HepG2 (cell line): ENCODE results near the gene MISP3. TPM values are rescaled to one million over a fixed set of nuclear protein-coding genes. Genes with fewer than 3 reads are reported as not detected.

Source experiments
- ATF1 ChIP-seq: IDR thresholded peaks from 2 replicates; pipeline ENCODE4 v1.6.1; 2016; ENCODE audit warnings: mild to moderate bottlenecking, control low read depth
- CBX1 ChIP-seq: IDR thresholded peaks from one replicate; pipeline ENCODE4 v1.6.1; 2016; ENCODE audit warnings: antibody characterized with exemption, low read depth
- SIX1 ChIP-seq: sonication (generic); formaldehyde crosslinking; IDR thresholded peaks from 2 replicates; pipeline ENCODE4 v1.4.0; 2020; ENCODE audit warnings: missing genetic modification reagents, borderline replicate concordance
- TAF1 ChIP-seq: sonication (generic); formaldehyde crosslinking; IDR thresholded peaks from 2 replicates; pipeline ENCODE4 v1.4.0; 2020; ENCODE audit warnings: missing genetic modification reagents
- TCF7 ChIP-seq: sonication (generic); IDR thresholded peaks from 2 replicates; pipeline ENCODE4 v1.6.1; 2016; ENCODE audit warnings: antibody characterized with exemption, low read depth
- ZFP36 ChIP-seq: fragments of 150-350 bp; IDR thresholded peaks from 2 replicates; pipeline ENCODE4 v1.6.1; 2018; ENCODE audit warnings: borderline replicate concordance, low read length, low read depth; ENCODE audit not compliant: partially characterized antibody
- ZSCAN29 ChIP-seq: sonication (generic); formaldehyde crosslinking; conservative IDR thresholded peaks from 2 replicates; pipeline ENCODE4 v1.4.0; 2020; ENCODE audit warnings: mild to moderate bottlenecking, missing genetic modification reagents
- polyA plus RNA-seq, 8 experiments: library from polyadenylated mRNA; depleted of rRNA in 3 of 8; stranded (reverse) in 7 of 8; unstranded in 1 of 8; fragments of >200 nt; fragmentation: Illumina TruSeq in 4 of 8; extraction: Trizol in 4 of 8; gene quantifications; 2 replicates each; pipeline versions ENCODE4 v1.2.1 to v1.2.3, GENCODE V29; 2011 to 2016; ENCODE audit warnings: low read depth in 4 of 8, missing spikeins in 1 of 8, mixed read lengths in 1 of 8; ENCODE audit not compliant: insufficient read depth in 1 of 8
- total RNA-seq, 5 experiments: library from RNA; depleted of rRNA; stranded (reverse); fragments of >200 nt; fragmentation: Illumina TruSeq; extraction: Trizol; gene quantifications; 2 replicates each; pipeline ENCODE4 v1.2.3, GENCODE V29; 2016; ENCODE audit warnings: low read depth in 1 of 5
- TF ChIP-seq, protein P1 (sequence below): sonication (generic); formaldehyde crosslinking; IDR thresholded peaks from 2 replicates; pipeline ENCODE4 v1.4.0; 2020; ENCODE audit warnings: missing genetic modification reagents, borderline replicate concordance
- TF ChIP-seq, protein P2 (sequence below): sonication (generic); formaldehyde crosslinking; IDR thresholded peaks from 2 replicates; pipeline ENCODE4 v1.4.0; 2020; ENCODE audit warnings: missing genetic modification reagents, borderline replicate concordance
- TF ChIP-seq, protein P3 (sequence below): sonication (generic); formaldehyde crosslinking; IDR thresholded peaks from 2 replicates; pipeline ENCODE4 v1.4.0; 2020; ENCODE audit warnings: missing genetic modification reagents
- TF ChIP-seq, protein P4 (sequence below): sonication (generic); formaldehyde crosslinking; IDR thresholded peaks from 2 replicates; pipeline ENCODE4 v1.4.0; 2020; ENCODE audit warnings: mild to moderate bottlenecking, missing genetic modification reagents
- TF ChIP-seq, protein P5 (sequence below): sonication (generic); formaldehyde crosslinking; IDR thresholded peaks from 2 replicates; pipeline ENCODE4 v1.5.0; 2020; ENCODE audit warnings: mild to moderate bottlenecking, missing genetic modification reagents, borderline replicate concordance

MISP3 gene
- total and polyA plus RNA-seq, 2 of the 13 experiments (the other 11 are each of a cell fraction or from before 2014, with no cell fraction given) = 2.5 to 5.4 TPM

DNA sequence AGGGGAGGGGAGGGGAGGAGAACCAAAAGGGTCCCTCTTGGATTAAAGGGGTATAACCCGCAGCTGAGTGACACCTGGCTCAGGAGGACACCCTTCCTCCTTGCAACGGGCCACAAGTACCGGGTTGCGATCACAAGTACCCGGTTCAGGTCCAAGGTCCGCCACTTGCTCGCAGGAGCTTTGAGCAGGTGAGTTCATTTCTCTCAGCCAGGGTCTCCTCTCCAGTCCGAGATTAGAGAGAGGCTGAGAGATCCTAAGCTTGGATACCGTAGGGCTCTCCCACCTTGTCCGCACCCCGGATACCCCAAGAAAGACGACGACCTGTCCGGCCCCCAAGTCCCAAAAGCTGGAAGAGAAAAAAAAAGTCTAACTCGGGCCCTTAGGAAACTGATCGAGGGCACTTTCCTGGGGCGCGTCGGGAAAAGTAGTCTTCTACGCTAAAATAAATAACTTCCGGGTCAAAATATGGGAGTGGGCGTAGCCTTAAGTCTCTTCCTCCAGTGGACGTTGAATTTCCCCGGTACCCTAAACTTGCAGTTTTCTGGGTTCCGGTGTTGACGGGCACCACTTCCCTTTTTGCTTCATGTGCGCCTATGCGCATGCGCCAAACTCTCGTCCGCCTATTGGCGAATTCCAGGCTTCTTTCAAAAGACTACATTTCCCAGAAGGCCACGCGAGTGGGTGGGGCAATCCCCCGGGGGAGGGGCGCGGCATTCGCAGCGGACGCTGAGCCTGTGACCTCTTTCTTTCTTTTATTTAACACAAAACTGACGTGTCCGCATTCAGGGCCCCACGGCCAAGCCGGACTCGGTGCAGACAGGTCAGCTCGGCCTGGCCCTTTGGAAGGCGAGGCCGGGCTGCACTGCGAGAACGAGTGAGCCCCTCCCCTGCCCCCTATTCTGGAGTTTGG is 8.6 kb downstream of the MISP3 start (continued):
- TF ChIP-seq, protein P1, sequence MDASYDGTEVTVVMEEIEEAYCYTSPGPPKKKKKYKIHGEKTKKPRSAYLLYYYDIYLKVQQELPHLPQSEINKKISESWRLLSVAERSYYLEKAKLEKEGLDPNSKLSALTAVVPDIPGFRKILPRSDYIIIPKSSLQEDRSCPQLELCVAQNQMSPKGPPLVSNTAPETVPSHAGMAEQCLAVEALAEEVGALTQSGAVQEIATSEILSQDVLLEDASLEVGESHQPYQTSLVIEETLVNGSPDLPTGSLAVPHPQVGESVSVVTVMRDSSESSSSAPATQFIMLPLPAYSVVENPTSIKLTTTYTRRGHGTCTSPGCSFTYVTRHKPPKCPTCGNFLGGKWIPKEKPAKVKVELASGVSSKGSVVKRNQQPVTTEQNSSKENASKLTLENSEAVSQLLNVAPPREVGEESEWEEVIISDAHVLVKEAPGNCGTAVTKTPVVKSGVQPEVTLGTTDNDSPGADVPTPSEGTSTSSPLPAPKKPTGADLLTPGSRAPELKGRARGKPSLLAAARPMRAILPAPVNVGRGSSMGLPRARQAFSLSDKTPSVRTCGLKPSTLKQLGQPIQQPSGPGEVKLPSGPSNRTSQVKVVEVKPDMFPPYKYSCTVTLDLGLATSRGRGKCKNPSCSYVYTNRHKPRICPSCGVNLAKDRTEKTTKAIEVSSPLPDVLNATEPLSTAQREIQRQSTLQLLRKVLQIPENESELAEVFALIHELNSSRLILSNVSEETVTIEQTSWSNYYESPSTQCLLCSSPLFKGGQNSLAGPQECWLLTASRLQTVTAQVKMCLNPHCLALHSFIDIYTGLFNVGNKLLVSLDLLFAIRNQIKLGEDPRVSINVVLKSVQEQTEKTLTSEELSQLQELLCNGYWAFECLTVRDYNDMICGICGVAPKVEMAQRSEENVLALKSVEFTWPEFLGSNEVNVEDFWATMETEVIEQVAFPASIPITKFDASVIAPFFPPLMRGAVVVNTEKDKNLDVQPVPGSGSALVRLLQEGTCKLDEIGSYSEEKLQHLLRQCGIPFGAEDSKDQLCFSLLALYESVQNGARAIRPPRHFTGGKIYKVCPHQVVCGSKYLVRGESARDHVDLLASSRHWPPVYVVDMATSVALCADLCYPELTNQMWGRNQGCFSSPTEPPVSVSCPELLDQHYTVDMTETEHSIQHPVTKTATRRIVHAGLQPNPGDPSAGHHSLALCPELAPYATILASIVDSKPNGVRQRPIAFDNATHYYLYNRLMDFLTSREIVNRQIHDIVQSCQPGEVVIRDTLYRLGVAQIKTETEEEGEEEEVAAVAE = peak; percentile 74; the same call in 1 of the 2 replicates
- TF ChIP-seq SIX1 (CRISPR knock-in tag) (0 out of 2 replicates have a peak, but pooled peaks have one; percentile 29), ZSCAN29 (CRISPR knock-in tag) (no peak), CBX1 (no peak), TCF7 (no peak), ZFP36 (no peak), ATF1 (CRISPR knock-in tag) (peak; percentile 83), TAF1 (CRISPR knock-in tag) (peak; percentile 86)
- TF ChIP-seq, protein P2, sequence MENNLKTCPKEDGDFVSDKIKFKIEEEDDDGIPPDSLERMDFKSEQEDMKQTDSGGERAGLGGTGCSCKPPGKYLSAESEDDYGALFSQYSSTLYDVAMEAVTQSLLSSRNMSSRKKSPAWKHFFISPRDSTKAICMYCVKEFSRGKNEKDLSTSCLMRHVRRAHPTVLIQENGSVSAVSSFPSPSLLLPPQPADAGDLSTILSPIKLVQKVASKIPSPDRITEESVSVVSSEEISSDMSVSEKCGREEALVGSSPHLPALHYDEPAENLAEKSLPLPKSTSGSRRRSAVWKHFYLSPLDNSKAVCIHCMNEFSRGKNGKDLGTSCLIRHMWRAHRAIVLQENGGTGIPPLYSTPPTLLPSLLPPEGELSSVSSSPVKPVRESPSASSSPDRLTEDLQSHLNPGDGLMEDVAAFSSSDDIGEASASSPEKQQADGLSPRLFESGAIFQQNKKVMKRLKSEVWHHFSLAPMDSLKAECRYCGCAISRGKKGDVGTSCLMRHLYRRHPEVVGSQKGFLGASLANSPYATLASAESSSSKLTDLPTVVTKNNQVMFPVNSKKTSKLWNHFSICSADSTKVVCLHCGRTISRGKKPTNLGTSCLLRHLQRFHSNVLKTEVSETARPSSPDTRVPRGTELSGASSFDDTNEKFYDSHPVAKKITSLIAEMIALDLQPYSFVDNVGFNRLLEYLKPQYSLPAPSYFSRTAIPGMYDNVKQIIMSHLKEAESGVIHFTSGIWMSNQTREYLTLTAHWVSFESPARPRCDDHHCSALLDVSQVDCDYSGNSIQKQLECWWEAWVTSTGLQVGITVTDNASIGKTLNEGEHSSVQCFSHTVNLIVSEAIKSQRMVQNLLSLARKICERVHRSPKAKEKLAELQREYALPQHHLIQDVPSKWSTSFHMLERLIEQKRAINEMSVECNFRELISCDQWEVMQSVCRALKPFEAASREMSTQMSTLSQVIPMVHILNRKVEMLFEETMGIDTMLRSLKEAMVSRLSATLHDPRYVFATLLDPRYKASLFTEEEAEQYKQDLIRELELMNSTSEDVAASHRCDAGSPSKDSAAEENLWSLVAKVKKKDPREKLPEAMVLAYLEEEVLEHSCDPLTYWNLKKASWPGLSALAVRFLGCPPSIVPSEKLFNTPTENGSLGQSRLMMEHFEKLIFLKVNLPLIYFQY (CRISPR knock-in tag) = no peak; the same call in 1 of the 2 replicates
- TF ChIP-seq, protein P3, sequence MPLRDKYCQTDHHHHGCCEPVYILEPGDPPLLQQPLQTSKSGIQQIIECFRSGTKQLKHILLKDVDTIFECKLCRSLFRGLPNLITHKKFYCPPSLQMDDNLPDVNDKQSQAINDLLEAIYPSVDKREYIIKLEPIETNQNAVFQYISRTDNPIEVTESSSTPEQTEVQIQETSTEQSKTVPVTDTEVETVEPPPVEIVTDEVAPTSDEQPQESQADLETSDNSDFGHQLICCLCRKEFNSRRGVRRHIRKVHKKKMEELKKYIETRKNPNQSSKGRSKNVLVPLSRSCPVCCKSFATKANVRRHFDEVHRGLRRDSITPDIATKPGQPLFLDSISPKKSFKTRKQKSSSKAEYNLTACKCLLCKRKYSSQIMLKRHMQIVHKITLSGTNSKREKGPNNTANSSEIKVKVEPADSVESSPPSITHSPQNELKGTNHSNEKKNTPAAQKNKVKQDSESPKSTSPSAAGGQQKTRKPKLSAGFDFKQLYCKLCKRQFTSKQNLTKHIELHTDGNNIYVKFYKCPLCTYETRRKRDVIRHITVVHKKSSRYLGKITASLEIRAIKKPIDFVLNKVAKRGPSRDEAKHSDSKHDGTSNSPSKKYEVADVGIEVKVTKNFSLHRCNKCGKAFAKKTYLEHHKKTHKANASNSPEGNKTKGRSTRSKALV = no peak
- TF ChIP-seq, protein P4, sequence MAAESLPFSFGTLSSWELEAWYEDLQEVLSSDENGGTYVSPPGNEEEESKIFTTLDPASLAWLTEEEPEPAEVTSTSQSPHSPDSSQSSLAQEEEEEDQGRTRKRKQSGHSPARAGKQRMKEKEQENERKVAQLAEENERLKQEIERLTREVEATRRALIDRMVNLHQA = peak; percentile 24; the same call in 1 of the 2 replicates
- TF ChIP-seq, protein P5, sequence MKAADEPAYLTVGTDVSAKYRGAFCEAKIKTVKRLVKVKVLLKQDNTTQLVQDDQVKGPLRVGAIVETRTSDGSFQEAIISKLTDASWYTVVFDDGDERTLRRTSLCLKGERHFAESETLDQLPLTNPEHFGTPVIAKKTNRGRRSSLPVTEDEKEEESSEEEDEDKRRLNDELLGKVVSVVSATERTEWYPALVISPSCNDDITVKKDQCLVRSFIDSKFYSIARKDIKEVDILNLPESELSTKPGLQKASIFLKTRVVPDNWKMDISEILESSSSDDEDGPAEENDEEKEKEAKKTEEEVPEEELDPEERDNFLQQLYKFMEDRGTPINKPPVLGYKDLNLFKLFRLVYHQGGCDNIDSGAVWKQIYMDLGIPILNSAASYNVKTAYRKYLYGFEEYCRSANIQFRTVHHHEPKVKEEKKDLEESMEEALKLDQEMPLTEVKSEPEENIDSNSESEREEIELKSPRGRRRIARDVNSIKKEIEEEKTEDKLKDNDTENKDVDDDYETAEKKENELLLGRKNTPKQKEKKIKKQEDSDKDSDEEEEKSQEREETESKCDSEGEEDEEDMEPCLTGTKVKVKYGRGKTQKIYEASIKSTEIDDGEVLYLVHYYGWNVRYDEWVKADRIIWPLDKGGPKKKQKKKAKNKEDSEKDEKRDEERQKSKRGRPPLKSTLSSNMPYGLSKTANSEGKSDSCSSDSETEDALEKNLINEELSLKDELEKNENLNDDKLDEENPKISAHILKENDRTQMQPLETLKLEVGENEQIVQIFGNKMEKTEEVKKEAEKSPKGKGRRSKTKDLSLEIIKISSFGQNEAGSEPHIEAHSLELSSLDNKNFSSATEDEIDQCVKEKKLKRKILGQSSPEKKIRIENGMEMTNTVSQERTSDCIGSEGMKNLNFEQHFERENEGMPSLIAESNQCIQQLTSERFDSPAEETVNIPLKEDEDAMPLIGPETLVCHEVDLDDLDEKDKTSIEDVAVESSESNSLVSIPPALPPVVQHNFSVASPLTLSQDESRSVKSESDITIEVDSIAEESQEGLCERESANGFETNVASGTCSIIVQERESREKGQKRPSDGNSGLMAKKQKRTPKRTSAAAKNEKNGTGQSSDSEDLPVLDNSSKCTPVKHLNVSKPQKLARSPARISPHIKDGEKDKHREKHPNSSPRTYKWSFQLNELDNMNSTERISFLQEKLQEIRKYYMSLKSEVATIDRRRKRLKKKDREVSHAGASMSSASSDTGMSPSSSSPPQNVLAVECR (CRISPR knock-in tag) = peak; percentile 77; the same call in 1 of the 2 replicates
